Mammary epithelial cell (primary cell): Measurements from ENCODE around the gene RTN4IP1.

Experiments used
- EZH2 ChIP-seq: IDR thresholded peaks from 2 replicates; pipeline ENCODE4 v1.6.1; 2012; ENCODE audit warnings: low read length, inconsistent platforms, borderline replicate concordance
- TF ChIP-seq, protein P1 (sequence below), 2 donors: IDR thresholded peaks in 1 of 2; conservative IDR thresholded peaks in 1 of 2; 2 replicates each; pipeline ENCODE4 v1.5.1; 2011 to 2012; ENCODE audit warnings: inconsistent platforms in 2 of 2, low read length in 2 of 2, mild to moderate bottlenecking in 2 of 2, control low read depth in 1 of 2, low read depth in 1 of 2; ENCODE audit not compliant: insufficient read depth in 1 of 2; ENCODE audit errors: extremely low read depth in 1 of 2

DNA sequence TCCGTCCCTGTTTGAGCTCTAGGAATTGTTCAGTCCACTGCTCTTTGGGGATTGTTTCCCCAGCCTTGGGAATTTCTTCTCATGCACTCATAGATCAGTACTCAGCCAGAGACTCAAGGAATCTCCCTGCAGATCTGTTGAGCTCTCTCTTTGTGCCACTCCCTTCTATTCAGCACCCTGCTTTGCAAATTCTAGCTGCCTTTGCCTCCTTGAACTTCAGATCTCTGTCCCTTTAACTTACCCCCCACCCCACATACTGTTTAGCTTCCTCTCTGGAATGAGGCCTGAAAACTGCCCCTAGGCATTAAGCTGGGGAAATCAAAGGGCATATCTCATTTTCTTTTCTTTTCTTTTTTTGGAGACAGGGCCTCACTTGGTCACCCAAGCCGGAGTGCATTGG lies 30.6 kb upstream of the RTN4IP1 start:
- TF ChIP-seq, protein P1, sequence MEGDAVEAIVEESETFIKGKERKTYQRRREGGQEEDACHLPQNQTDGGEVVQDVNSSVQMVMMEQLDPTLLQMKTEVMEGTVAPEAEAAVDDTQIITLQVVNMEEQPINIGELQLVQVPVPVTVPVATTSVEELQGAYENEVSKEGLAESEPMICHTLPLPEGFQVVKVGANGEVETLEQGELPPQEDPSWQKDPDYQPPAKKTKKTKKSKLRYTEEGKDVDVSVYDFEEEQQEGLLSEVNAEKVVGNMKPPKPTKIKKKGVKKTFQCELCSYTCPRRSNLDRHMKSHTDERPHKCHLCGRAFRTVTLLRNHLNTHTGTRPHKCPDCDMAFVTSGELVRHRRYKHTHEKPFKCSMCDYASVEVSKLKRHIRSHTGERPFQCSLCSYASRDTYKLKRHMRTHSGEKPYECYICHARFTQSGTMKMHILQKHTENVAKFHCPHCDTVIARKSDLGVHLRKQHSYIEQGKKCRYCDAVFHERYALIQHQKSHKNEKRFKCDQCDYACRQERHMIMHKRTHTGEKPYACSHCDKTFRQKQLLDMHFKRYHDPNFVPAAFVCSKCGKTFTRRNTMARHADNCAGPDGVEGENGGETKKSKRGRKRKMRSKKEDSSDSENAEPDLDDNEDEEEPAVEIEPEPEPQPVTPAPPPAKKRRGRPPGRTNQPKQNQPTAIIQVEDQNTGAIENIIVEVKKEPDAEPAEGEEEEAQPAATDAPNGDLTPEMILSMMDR (conservative IDR thresholded peaks at IDR 0.05 in 1 of 2, IDR thresholded peaks at IDR 0.05 in 1 of 2; ENCODE audit: extremely low read depth in 1 of 2, insufficient read depth in 1 of 2, low read depth in 1 of 2, low read length in 2 of 2) = no peak
- no peak for TF ChIP-seq EZH2
